ENCODE measurements around the gene TCF20.

DNA sequence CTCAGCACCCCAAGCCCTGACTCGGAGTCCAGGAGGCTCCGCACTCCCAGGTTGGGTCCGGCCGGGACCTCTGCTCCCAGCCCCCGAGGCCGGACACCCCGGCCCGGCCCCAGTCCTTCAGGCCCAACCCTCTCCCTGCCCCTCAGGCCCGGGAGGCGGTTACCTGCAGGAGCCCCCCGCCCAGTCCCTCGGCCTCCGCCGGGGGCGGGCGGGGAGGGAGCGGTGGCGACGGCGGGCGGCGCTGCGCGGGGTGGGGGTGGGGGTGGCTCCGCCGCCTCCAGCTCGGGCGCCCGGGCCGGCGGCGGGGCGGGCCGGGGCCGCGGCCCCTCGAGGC is 310 bp downstream of the TCF20 start:
- TF ChIP-seq, protein P1, sequence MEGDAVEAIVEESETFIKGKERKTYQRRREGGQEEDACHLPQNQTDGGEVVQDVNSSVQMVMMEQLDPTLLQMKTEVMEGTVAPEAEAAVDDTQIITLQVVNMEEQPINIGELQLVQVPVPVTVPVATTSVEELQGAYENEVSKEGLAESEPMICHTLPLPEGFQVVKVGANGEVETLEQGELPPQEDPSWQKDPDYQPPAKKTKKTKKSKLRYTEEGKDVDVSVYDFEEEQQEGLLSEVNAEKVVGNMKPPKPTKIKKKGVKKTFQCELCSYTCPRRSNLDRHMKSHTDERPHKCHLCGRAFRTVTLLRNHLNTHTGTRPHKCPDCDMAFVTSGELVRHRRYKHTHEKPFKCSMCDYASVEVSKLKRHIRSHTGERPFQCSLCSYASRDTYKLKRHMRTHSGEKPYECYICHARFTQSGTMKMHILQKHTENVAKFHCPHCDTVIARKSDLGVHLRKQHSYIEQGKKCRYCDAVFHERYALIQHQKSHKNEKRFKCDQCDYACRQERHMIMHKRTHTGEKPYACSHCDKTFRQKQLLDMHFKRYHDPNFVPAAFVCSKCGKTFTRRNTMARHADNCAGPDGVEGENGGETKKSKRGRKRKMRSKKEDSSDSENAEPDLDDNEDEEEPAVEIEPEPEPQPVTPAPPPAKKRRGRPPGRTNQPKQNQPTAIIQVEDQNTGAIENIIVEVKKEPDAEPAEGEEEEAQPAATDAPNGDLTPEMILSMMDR (IDR thresholded peaks at IDR 0.05): no peak
- no peak for TF ChIP-seq POLR2A (IDR thresholded peaks at IDR 0.05)

Measured in uterus (tissue), 2 donors.